ENCODE data around the gene SWAP70. TPM values are rescaled to one million over a fixed set of nuclear protein-coding genes. Genes with fewer than 3 reads are reported as not detected.
A peak's percentile ranks its signal among the peaks of the same experiment; 100 is the strongest.

SWAP70 gene
- total RNA-seq, 3 donors from 2014 or later (not counting 1 experiment from before 2014, with no cell fraction given), result 11.8 to 14.0 (median 11.9) TPM

DNA sequence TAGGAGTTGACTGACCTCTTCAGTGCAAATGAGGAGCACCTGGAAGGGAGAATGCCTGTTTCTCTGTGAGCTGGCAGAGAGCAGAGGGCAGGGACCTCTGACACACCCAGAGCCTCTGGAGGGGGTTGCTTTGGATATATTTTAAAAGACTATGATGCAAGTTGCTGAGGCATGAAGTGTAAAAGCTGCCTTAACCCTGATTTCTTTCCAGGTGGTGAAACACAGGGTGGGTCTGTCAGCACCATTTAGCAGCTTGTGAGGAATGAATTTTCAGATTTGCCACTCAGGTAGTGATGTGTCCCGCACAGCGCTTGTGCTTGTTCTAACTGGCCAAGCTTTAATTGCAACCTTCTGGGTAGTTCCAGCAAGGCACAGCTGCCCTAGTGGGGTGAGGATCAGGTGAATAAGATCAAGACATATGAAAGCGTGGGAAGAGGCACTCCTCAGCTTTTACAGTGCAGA lies 90.2 kb downstream of the SWAP70 start:
- Histone ChIP-seq H3K9me3 (ENCODE audit: control insufficient read depth, insufficient read depth, low read length) (no peaks in the 10 kb centered on the region), H3K4me1 (ENCODE audit: control insufficient read depth, insufficient read depth, low read length) (peaks cover 32% of the 10 kb centered on the region), H3K27me3 (ENCODE audit: control insufficient read depth, insufficient read depth, low read length) (no peaks in the 10 kb centered on the region), H3K27ac (ENCODE audit: low read length) (no peak overlapping the region), H3K4me3 (ENCODE audit: low read length) (no peak overlapping the region), H3K36me3 (ENCODE audit: control insufficient read depth, insufficient read depth, low read length) (peaks cover 6% of the 10 kb centered on the region)
- intact Hi-C loops (cut with micrococcal nuclease), result no loop called here
- 96% methylated on average over 3 of the region's 3 CpGs for WGBS (ENCODE audit: insufficient coverage)
- Mint-ChIP-seq H3K27me3 (ENCODE audit: low read depth in 2 of 2) (no peaks in the 10 kb centered on the region), H3K4me1 (peaks cover 9 to 25% of the 10 kb centered on the region in 2 donors), H3K9me3 (no peaks in the 10 kb centered on the region), H3K4me3 (no peak overlapping the region), H3K27ac (no peak overlapping the region), H3K36me3 (no peaks in the 10 kb centered on the region)
- no peak for DNase-seq
- ATAC-seq, result no peak
- TF ChIP-seq, protein P1, sequence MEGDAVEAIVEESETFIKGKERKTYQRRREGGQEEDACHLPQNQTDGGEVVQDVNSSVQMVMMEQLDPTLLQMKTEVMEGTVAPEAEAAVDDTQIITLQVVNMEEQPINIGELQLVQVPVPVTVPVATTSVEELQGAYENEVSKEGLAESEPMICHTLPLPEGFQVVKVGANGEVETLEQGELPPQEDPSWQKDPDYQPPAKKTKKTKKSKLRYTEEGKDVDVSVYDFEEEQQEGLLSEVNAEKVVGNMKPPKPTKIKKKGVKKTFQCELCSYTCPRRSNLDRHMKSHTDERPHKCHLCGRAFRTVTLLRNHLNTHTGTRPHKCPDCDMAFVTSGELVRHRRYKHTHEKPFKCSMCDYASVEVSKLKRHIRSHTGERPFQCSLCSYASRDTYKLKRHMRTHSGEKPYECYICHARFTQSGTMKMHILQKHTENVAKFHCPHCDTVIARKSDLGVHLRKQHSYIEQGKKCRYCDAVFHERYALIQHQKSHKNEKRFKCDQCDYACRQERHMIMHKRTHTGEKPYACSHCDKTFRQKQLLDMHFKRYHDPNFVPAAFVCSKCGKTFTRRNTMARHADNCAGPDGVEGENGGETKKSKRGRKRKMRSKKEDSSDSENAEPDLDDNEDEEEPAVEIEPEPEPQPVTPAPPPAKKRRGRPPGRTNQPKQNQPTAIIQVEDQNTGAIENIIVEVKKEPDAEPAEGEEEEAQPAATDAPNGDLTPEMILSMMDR (IDR thresholded peaks at IDR 0.05), result no peak

DNA sequence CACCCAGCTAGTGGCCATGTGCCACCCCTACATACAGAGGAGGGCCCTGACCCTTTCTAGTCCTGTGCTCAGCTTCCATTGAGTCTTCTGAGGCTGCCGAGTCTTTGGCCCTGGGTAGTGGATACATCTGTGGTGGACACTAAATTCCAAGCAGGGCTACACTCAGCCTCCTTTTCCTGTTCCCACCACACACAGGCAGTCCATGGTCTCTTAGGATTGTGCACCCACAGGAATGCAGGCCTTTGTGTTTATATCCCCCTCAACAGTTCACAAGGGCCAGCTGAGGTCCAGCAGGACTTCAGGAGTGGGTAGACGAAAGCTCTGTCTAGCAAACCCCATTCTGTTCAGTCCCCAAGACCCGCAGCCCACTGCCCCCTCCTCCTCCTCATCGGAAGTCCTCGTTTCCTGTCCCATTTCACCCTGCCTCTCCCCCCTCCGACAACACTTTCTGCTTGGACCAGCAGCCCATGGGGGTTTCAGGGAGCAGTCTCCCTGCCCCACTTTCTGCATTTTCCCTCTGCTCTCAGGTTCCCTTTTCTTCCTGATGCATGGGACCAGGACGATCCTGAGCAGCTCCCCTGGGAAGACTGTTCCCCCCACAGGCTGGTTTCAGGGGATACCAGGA lies 91.8 kb downstream of the SWAP70 start:
- H3K4me1 ChIP-seq (ENCODE audit: control insufficient read depth, insufficient read depth, low read length), result peaks cover 40% of the 10 kb centered on the region
- no peaks in the 10 kb centered on the region for H3K9me3 ChIP-seq (ENCODE audit: control insufficient read depth, insufficient read depth, low read length)
- ATAC-seq (no peak), DNase-seq (no peak)
- no peak overlapping the region for H3K4me3 ChIP-seq (ENCODE audit: low read length)
- WGBS (ENCODE audit: insufficient coverage), result 21% methylated on average over 7 of the region's 7 CpGs
- Mint-ChIP-seq H3K27ac (peak overlapping the region in 1 of 2 donors; percentile 83), H3K4me1 (peaks cover 16 to 30% of the 10 kb centered on the region in 2 donors), H3K4me3 (no peak overlapping the region), H3K27me3 (ENCODE audit: low read depth in 2 of 2) (no peaks in the 10 kb centered on the region), H3K36me3 (no peaks in the 10 kb centered on the region), H3K9me3 (no peaks in the 10 kb centered on the region)
- peaks cover 1% of the 10 kb centered on the region for H3K36me3 ChIP-seq (ENCODE audit: control insufficient read depth, insufficient read depth, low read length)
- no peaks in the 10 kb centered on the region for H3K27me3 ChIP-seq (ENCODE audit: control insufficient read depth, insufficient read depth, low read length)
- TF ChIP-seq, protein P1 (IDR thresholded peaks at IDR 0.05), result no peak
- peak overlapping the region; percentile 26 for H3K27ac ChIP-seq (ENCODE audit: low read length)
- intact Hi-C loops (cut with micrococcal nuclease), result loop anchor here (5.0 kb wide), 1 partner anchor 753 kb away; the partner anchor contains the start of gene NRIP3

DNA sequence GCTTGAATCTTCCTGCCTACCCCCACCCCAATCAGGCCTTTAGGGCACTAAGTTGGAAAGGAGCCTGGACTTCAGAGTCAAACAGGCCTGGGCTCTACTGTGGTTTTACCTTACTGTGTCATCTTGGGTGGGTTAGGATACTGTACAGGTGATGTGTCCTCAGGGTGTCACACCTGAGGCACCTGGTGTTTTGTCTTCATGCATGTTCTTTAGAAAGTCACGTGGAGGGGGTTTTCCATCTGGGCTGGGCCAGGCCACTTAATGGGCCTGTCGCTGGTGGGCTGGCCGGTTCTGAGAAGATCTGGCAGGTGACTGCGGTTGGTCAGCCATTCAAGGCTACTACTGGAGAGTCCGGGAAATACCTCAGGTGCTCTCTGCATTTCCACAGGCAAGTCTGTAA lies 92.6 kb downstream of the SWAP70 start:
- intact Hi-C loops (cut with micrococcal nuclease), result loop anchor here (5.0 kb wide), 1 partner anchor 754 kb away; the partner anchor contains the start of gene NRIP3
- Mint-ChIP-seq H3K27ac (peak overlapping the region in 1 of 2 donors; percentile 83), H3K27me3 (ENCODE audit: low read depth in 2 of 2) (no peaks in the 10 kb centered on the region), H3K4me3 (no peak overlapping the region), H3K9me3 (no peaks in the 10 kb centered on the region), H3K4me1 (peaks cover 16 to 30% of the 10 kb centered on the region in 2 donors), H3K36me3 (no peaks in the 10 kb centered on the region)
- TF ChIP-seq, protein P1 (IDR thresholded peaks at IDR 0.05), result no peak
- Histone ChIP-seq H3K4me1 (ENCODE audit: control insufficient read depth, insufficient read depth, low read length) (peaks cover 40% of the 10 kb centered on the region), H3K36me3 (ENCODE audit: control insufficient read depth, insufficient read depth, low read length) (no peaks in the 10 kb centered on the region), H3K27ac (ENCODE audit: low read length) (no peak overlapping the region), H3K4me3 (ENCODE audit: low read length) (no peak overlapping the region), H3K9me3 (ENCODE audit: control insufficient read depth, insufficient read depth, low read length) (no peaks in the 10 kb centered on the region), H3K27me3 (ENCODE audit: control insufficient read depth, insufficient read depth, low read length) (no peaks in the 10 kb centered on the region)
- ATAC-seq (no peak), DNase-seq (no peak)
- 86% methylated on average over 5 of the region's 5 CpGs for WGBS (ENCODE audit: insufficient coverage)

All from natural killer cell (primary cell).